Naive thymus-derived CD4-positive, alpha-beta T cell (primary cell): ENCODE measurements around the gene CALML5. TPM values are rescaled to one million over a fixed set of nuclear protein-coding genes. Genes with fewer than 3 reads are reported as not detected.

Experiments used
- ATAC-seq: fragments of 150-1000 bp; cut with Tn5 transposase; 2 replicates; pipeline ENCODE4 v1.10.0; 2021; ENCODE audit warnings: mild to moderate bottlenecking, moderate library complexity
- CTCF ChIA-PET: fragments of 350-600 bp; sonication (Branson Sonifier 250); formaldehyde crosslinking; loops from one replicate; lab custom pipeline; 2021; ENCODE audit warnings: antibody characterized with exemption; lab: Charles Lee
- POLR2A ChIA-PET: fragments of 350-600 bp; sonication (Branson Sonifier 250); formaldehyde crosslinking; loops from one replicate; lab custom pipeline; 2021; ENCODE audit warnings: antibody characterized with exemption, inconsistent platforms; lab: Charles Lee
- DNase-seq, 9 donors: peaks; one replicate each; pipeline versions ENCODE4 v3.0.0 to v3.0.0-alpha.2; 2020 to 2022; ENCODE audit warnings: mixed read lengths in 1 of 9
- H3K27ac ChIP-seq: one replicate; pipeline ENCODE4 v1.7.0; 2013; ENCODE audit warnings: mild to moderate bottlenecking, low read depth, low read length, moderate library complexity
- H3K27me3 ChIP-seq, 2 donors: one replicate each; pipeline ENCODE4 v1.7.0; 2013; ENCODE audit warnings: low read length in 2 of 2, mild to moderate bottlenecking in 2 of 2, moderate library complexity in 2 of 2; ENCODE audit not compliant: control insufficient read depth in 2 of 2, insufficient read depth in 2 of 2
- H3K36me3 ChIP-seq, 3 experiments: 1 replicate in 2 of 3; 2 replicates in 1 of 3; pipeline ENCODE4 v1.7.0; 2013; ENCODE audit warnings: low read length in 3 of 3, mild to moderate bottlenecking in 3 of 3, moderate library complexity in 1 of 3; ENCODE audit not compliant: insufficient read depth in 3 of 3, control insufficient read depth in 2 of 3
- H3K4me1 ChIP-seq, 2 donors: one replicate each; pipeline ENCODE4 v1.7.0; 2013; ENCODE audit warnings: low read length in 2 of 2, mild to moderate bottlenecking in 2 of 2, moderate library complexity in 1 of 2; ENCODE audit not compliant: control insufficient read depth in 2 of 2, insufficient read depth in 2 of 2
- H3K4me3 ChIP-seq: 2 replicates; pipeline ENCODE4 v1.7.0; 2013; ENCODE audit warnings: mild to moderate bottlenecking, low read length
- H3K9me3 ChIP-seq, 3 experiments: 1 replicate in 2 of 3; 2 replicates in 1 of 3; pipeline ENCODE4 v1.7.0; 2013; ENCODE audit warnings: low read length in 3 of 3; ENCODE audit not compliant: control insufficient read depth in 2 of 3
- H3K27ac Mint-ChIP-seq, 9 donors: one replicate each; pipeline ENCODE4 v1.8.0; 2020 to 2022; ENCODE audit warnings: mixed read lengths in 9 of 9, mild to moderate bottlenecking in 8 of 9, moderate library complexity in 5 of 9, inconsistent platforms in 2 of 9
- H3K27me3 Mint-ChIP-seq, 5 donors: one replicate each; pipeline ENCODE4 v1.8.0; 2021 to 2022; ENCODE audit warnings: mixed read lengths in 5 of 5, mild to moderate bottlenecking in 1 of 5
- H3K36me3 Mint-ChIP-seq, 5 donors: one replicate each; pipeline ENCODE4 v1.8.0; 2020 to 2022; ENCODE audit warnings: mixed read lengths in 5 of 5, mild to moderate bottlenecking in 3 of 5, inconsistent platforms in 1 of 5
- H3K4me1 Mint-ChIP-seq, 7 donors: one replicate each; pipeline ENCODE4 v1.8.0; 2020 to 2022; ENCODE audit warnings: mixed read lengths in 7 of 7, mild to moderate bottlenecking in 3 of 7, inconsistent platforms in 1 of 7
- H3K4me3 Mint-ChIP-seq, 10 donors: one replicate each; pipeline ENCODE4 v1.8.0; 2020 to 2022; ENCODE audit warnings: mild to moderate bottlenecking in 10 of 10, mixed read lengths in 10 of 10, moderate library complexity in 6 of 10, inconsistent platforms in 2 of 10
- H3K9me3 Mint-ChIP-seq, 11 donors: one replicate each; pipeline ENCODE4 v1.8.0; 2020 to 2022; ENCODE audit warnings: mixed read lengths in 11 of 11, mild to moderate bottlenecking in 4 of 11, inconsistent platforms in 1 of 11, moderate library complexity in 1 of 11
- intact Hi-C, 2 donors: fragments of 100-400 bp; cut with micrococcal nuclease; formaldehyde crosslinking; loops; one replicate each; pipeline ENCODE4 v1.15.1; 2023
- polyA plus RNA-seq, 2 donors: library from polyadenylated mRNA; unstranded; fragments of 300-500 nt; fragmentation: Illumina TruSeq; gene quantifications; one replicate each; pipeline ENCODE4 v1.2.3, GENCODE V29; 2021
- total RNA-seq, 6 experiments: library from RNA in 5 of 6; stranded (reverse) in 5 of 6; gene quantifications; 1 replicate in 5 of 6; 2 replicates in 1 of 6; pipeline ENCODE4 v1.2.3 and lab custom pipeline; 2021 to 2026

The CALML5 gene
- total RNA-seq (not detected), polyA plus RNA-seq (not detected), total RNA-seq (lab: John Stamatoyannopoulos, UW) (not detected)

GRCh38 chr10:5499493-5500140 lies at the start of gene CALML5:
Gene CALML5 (minus strand): TSS chr10:5499570. CDS start chr10:5499438, 132 bp downstream.
- DNase-seq (no peak), ATAC-seq (no peak)
- H3K27ac Mint-ChIP-seq: peak within 1 kb of the TSS in 2 of 9 donors; percentile 20 to 22
- Histone ChIP-seq H3K4me1 (no peaks in the 10 kb centered on the region), H3K27me3 (no peaks in the 10 kb centered on the region), H3K36me3 (no peaks in the 10 kb centered on the region), H3K4me3 (no peak within 1 kb of the TSS), H3K27ac (no peak within 1 kb of the TSS), H3K9me3 (no peaks in the 10 kb centered on the region)
- H3K4me1 Mint-ChIP-seq: peaks cover 0 to 6% (median 0%) of the 10 kb centered on the region in 7 donors
- no peak within 1 kb of the TSS for H3K4me3 Mint-ChIP-seq
- H3K27me3 Mint-ChIP-seq: peaks cover 0 to 10% (median 0%) of the 10 kb centered on the region in 5 donors
- H3K36me3 Mint-ChIP-seq: no peaks in the 10 kb centered on the region
- ChIA-PET CTCF (interaction anchor here (0.6 to 1.0 kb wide), 2 partner anchors 15 to 57 kb away, joined by 3 read pairs; no protein-coding TSS in a partner anchor), POLR2A (interaction anchor here (0.6 kb wide), 1 partner anchor 65 kb away, joined by 3 read pairs; no protein-coding TSS in a partner anchor)
- intact Hi-C loops: no loop called here
- no peaks in the 10 kb centered on the region for H3K9me3 Mint-ChIP-seq

- H3K27ac ChIP-seq: peak overlapping the region; percentile 3
- intact Hi-C loops: loop anchor here in 1 of 2 donors (1.0 to 2.0 kb wide), 2 partner anchors 75 to 102 kb away; no protein-coding TSS in a partner anchor
Measured at GRCh38 chr10:5547931-5548660, 48.7 kb upstream of the CALML5 start.

GRCh38 chr10:5547681-5547930 lies 48.2 kb upstream of the CALML5 start:
- intact Hi-C loops: no loop called here
- Mint-ChIP-seq H3K27me3 (peaks cover 0 to 11% (median 0%) of the 10 kb centered on the region in 5 donors), H3K9me3 (peaks cover 0 to 11% (median 5%) of the 10 kb centered on the region in 11 donors), H3K36me3 (peaks cover 0 to 3% (median 0%) of the 10 kb centered on the region in 5 donors), H3K27ac (peak overlapping the region in 1 of 9 donors; percentile 22), H3K4me3 (peak overlapping the region in 1 of 10 donors; percentile 14), H3K4me1 (peaks cover 0 to 32% (median 19%) of the 10 kb centered on the region in 7 donors)
- Histone ChIP-seq H3K4me3 (no peak overlapping the region), H3K36me3 (no peaks in the 10 kb centered on the region), H3K27me3 (no peaks in the 10 kb centered on the region), H3K4me1 (peaks cover 0 to 33% of the 10 kb centered on the region in 2 donors), H3K9me3 (peaks cover 0 to 5% (median 0%) of the 10 kb centered on the region in 3 experiments), H3K27ac (peak overlapping the region; percentile 3)
- POLR2A ChIA-PET: interaction anchor here (4.3 kb wide), 1 partner anchor 16 kb away, joined by 35 read pairs; no protein-coding TSS in a partner anchor
- CTCF ChIA-PET: interaction anchor here (0.6 to 1.2 kb wide), 2 partner anchors 88 to 104 kb away, joined by 3 read pairs; no protein-coding TSS in a partner anchor
- no peak for ATAC-seq
- DNase-seq: no peak

More at GRCh38 chr10:5547931-5548660, 48.7 kb upstream of the CALML5 start:
- ChIA-PET CTCF (interaction anchor here (1.0 to 1.2 kb wide), 4 partner anchors 75 to 104 kb away, joined by 3 to 4 read pairs (median 4); no protein-coding TSS in a partner anchor), POLR2A (interaction anchor here (0.7 to 4.3 kb wide), 8 partner anchors 12 to 106 kb away, joined by 3 to 35 read pairs (median 4); no protein-coding TSS in a partner anchor)
- Mint-ChIP-seq H3K27me3 (peaks cover 0 to 11% (median 0%) of the 10 kb centered on the region in 5 donors), H3K27ac (no peak overlapping the region), H3K36me3 (peaks cover 0 to 3% (median 0%) of the 10 kb centered on the region in 5 donors), H3K4me1 (peaks cover 0 to 37% (median 22%) of the 10 kb centered on the region in 7 donors), H3K4me3 (no peak overlapping the region), H3K9me3 (peaks cover 0 to 6% (median 2%) of the 10 kb centered on the region in 11 donors)
- Histone ChIP-seq H3K4me1 (peaks cover 0 to 38% of the 10 kb centered on the region in 2 donors), H3K4me3 (no peak overlapping the region), H3K9me3 (no peaks in the 10 kb centered on the region), H3K36me3 (no peaks in the 10 kb centered on the region), H3K27me3 (no peaks in the 10 kb centered on the region)
- ATAC-seq (no peak), DNase-seq (no peak)

- no peak overlapping the region for H3K27ac ChIP-seq
- Mint-ChIP-seq H3K4me3 (peak overlapping the region in 1 of 10 donors; percentile 14), H3K9me3 (peaks cover 0 to 16% (median 7%) of the 10 kb centered on the region in 11 donors), H3K4me1 (peaks cover 0 to 27% (median 14%) of the 10 kb centered on the region in 7 donors), H3K36me3 (peaks cover 0 to 3% (median under 1%) of the 10 kb centered on the region in 5 donors), H3K27me3 (peaks cover 0 to 11% (median 0%) of the 10 kb centered on the region in 5 donors), H3K27ac (peak overlapping the region in 4 of 9 donors; percentile 13 to 51 (median 28))
- ATAC-seq: no peak
- peaks cover 0 to 28% of the 10 kb centered on the region in 2 donors for H3K4me1 ChIP-seq
- ChIA-PET POLR2A (interaction anchor here (4.3 kb wide), 1 partner anchor 16 kb away, joined by 35 read pairs; no protein-coding TSS in a partner anchor), CTCF (interaction anchor here (0.6 to 1.0 kb wide), 2 partner anchors 87 to 698 kb away, joined by 3 read pairs; no protein-coding TSS in a partner anchor)
- no peak overlapping the region for H3K4me3 ChIP-seq
- no peak for DNase-seq
- H3K36me3 ChIP-seq: no peaks in the 10 kb centered on the region
- H3K27me3 ChIP-seq: no peaks in the 10 kb centered on the region
- peaks cover 0 to 9% (median 0%) of the 10 kb centered on the region in 3 experiments for H3K9me3 ChIP-seq
- intact Hi-C loops: no loop called here
Measured at GRCh38 chr10:5546891-5547680, 47.7 kb upstream of the CALML5 start.

GRCh38 chr10:5545778-5546710 lies 46.7 kb upstream of the CALML5 start:
- peaks cover 0 to 11% (median 0%) of the 10 kb centered on the region in 3 experiments for H3K9me3 ChIP-seq
- no peaks in the 10 kb centered on the region for H3K36me3 ChIP-seq
- no peak overlapping the region for H3K4me3 ChIP-seq
- peaks cover 0 to 11% (median 0%) of the 10 kb centered on the region in 5 donors for H3K27me3 Mint-ChIP-seq
- DNase-seq: no peak
- H3K36me3 Mint-ChIP-seq: peaks cover 0 to 6% (median 2%) of the 10 kb centered on the region in 5 donors
- H3K4me3 Mint-ChIP-seq: no peak overlapping the region
- no peak for ATAC-seq
- H3K9me3 Mint-ChIP-seq: peaks cover 0 to 27% (median 9%) of the 10 kb centered on the region in 11 donors
- intact Hi-C loops: no loop called here
- peak overlapping the region in 3 of 9 donors; percentile 13 to 51 (median 19) for H3K27ac Mint-ChIP-seq
- peaks cover 0 to 18% (median 5%) of the 10 kb centered on the region in 7 donors for H3K4me1 Mint-ChIP-seq
- CTCF ChIA-PET: interaction anchor here (1.0 to 1.5 kb wide), 2 partner anchors 77 to 697 kb away, joined by 3 to 4 read pairs; no protein-coding TSS in a partner anchor
- H3K27ac ChIP-seq: no peak overlapping the region
- POLR2A ChIA-PET: interaction anchor here (1.3 to 4.3 kb wide), 2 partner anchors 17 to 98 kb away, joined by 4 to 35 read pairs; no protein-coding TSS in a partner anchor
- H3K4me1 ChIP-seq: peaks cover 0 to 17% of the 10 kb centered on the region in 2 donors
- H3K27me3 ChIP-seq: no peaks in the 10 kb centered on the region
